Measurements from ENCODE around the gene ABCE1.

DNA sequence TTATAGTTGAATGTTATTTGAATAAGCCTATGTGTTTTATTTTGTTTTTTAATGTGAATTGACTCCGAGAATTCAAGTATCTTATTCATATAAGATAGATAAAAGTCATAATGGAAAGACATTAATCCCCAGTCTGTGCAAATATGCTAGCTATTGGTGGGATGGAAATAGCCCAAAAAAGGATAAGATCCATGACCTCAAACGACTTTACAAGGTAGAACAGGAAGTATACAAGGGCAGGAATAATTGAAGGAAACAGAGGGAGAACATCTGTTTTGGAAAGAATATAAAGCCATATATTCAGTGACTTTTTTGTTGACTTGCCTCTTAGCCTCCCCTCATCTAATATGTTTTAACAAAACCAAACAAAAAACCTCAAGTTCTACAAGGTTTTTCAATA lies 9.0 kb downstream of the ABCE1 start:
- TF ChIP-seq EZH2 (IDR thresholded peaks at IDR 0.05) (no peak), POLR2AphosphoS5 (IDR thresholded peaks at IDR 0.05; ENCODE audit: borderline replicate concordance, low read depth, low read length) (no peak), FOXP2 (optimal IDR thresholded peaks at IDR 0.05; ENCODE audit: control extremely low read depth, extremely low read length, insufficient read depth) (no peak)
